ENCODE data around the gene ASB2. TPM values are rescaled to one million over a fixed set of nuclear protein-coding genes. Genes with fewer than 3 reads are reported as not detected.

The ASB2 gene
- total RNA-seq, 4 donors from 2014 or later: 22.1 to 35.8 (median 27.9) TPM

Small RNA genes within 50 kb of the gene (small RNA-seq; reads per million reads assigned to genes)
- gene MIR4506: 0 to 0.35 (median 0) reads per million in 4 donors

Other genes starting within 250 kb of the ASB2 start
- 1 to 10 TPM; 3.0 to 8.2 (median 4.8) TPM for gene PRIMA1, start 188.1 kb downstream of the ASB2 start, total RNA-seq
- not detected for gene FAM181A, start 49.2 kb downstream of the ASB2 start, total RNA-seq
- gene CCDC197, start 20.7 kb upstream of the ASB2 start, total RNA-seq: not detected
- gene OTUB2, start 49.8 kb upstream of the ASB2 start, total RNA-seq: 1 to 10 TPM in 2 of 4 donors, not detected in 2; 2.6 to 2.7 TPM
- 100 to 1,000 TPM in 1 of 4 donors, 10 to 100 TPM in 3; 70.2 to 319 (median 87.7) TPM for gene DDX24, start 104.6 kb upstream of the ASB2 start, total RNA-seq
- 10 to 100 TPM in 3 of 4 donors, not detected in 1; 12.3 to 21.3 (median 17.9) TPM for gene IFI27L1, start 104.7 kb upstream of the ASB2 start, total RNA-seq
- gene IFI27, start 134.2 kb upstream of the ASB2 start, total RNA-seq: 1,000 to 10,000 TPM in 1 of 4 donors, 100 to 1,000 TPM in 3; 124 to 1,625 (median 472) TPM
- gene IFI27L2, start 153.0 kb upstream of the ASB2 start, total RNA-seq: 100 to 1,000 TPM in 1 of 4 donors, 10 to 100 TPM in 2, not detected in 1; 32.8 to 108 (median 74.6) TPM
- not detected for gene PPP4R4, start 197.8 kb upstream of the ASB2 start, total RNA-seq